Measurements from ENCODE around the gene DCP1A.

- no peak for TF ChIP-seq EZH2 (IDR thresholded peaks at IDR 0.05; ENCODE audit: insufficient read depth, low read length)
- TF ChIP-seq, protein P1, sequence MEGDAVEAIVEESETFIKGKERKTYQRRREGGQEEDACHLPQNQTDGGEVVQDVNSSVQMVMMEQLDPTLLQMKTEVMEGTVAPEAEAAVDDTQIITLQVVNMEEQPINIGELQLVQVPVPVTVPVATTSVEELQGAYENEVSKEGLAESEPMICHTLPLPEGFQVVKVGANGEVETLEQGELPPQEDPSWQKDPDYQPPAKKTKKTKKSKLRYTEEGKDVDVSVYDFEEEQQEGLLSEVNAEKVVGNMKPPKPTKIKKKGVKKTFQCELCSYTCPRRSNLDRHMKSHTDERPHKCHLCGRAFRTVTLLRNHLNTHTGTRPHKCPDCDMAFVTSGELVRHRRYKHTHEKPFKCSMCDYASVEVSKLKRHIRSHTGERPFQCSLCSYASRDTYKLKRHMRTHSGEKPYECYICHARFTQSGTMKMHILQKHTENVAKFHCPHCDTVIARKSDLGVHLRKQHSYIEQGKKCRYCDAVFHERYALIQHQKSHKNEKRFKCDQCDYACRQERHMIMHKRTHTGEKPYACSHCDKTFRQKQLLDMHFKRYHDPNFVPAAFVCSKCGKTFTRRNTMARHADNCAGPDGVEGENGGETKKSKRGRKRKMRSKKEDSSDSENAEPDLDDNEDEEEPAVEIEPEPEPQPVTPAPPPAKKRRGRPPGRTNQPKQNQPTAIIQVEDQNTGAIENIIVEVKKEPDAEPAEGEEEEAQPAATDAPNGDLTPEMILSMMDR (IDR thresholded peaks at IDR 0.05; ENCODE audit: insufficient read depth, low read depth, low read length) = no peak
Measured at GRCh38 chr3:53286727-53287126, 60.6 kb downstream of the DCP1A start.
